ENCODE measurements around the gene PIAS1. TPM values are rescaled to one million over a fixed set of nuclear protein-coding genes. Genes with fewer than 3 reads are reported as not detected.

PIAS1 gene
- total and polyA plus RNA-seq, 2 donors (not counting 3 experiments of a cell fraction or from before 2014, with no cell fraction given): 23.7 to 24.2 TPM

- no peak for DNase-seq (ENCODE audit: low read depth, low spot score)
- ChIA-PET CTCF (interaction anchor here (1.2 kb wide), 1 partner anchor 52 kb away, joined by 3 read pairs; no protein-coding TSS in a partner anchor), POLR2A (no interaction called here)
- Histone ChIP-seq H3K4me3 (replicated peaks in 1 of 3; ENCODE audit: insufficient read depth in 1 of 3, low read depth in 1 of 3, low read length in 3 of 3) (no peak overlapping the region), H3K9ac (replicated peaks; ENCODE audit: extremely low read depth, insufficient read depth, low read length) (no peak overlapping the region), H2AFZ (ENCODE audit: low read depth, low read length) (no peak overlapping the region), H4K20me1 (replicated peaks; ENCODE audit: control insufficient read depth, extremely low read depth, insufficient read depth, low read length) (no peaks in the 10 kb centered on the region), H3K27ac (ENCODE audit: insufficient read depth, low read depth, low read length) (no peak overlapping the region), H3K4me1 (ENCODE audit: control insufficient read depth, extremely low read depth, insufficient read depth, low read length) (no peaks in the 10 kb centered on the region), H3K79me2 (ENCODE audit: control insufficient read depth, insufficient read depth, low read length) (peaks cover 2% of the 10 kb centered on the region), H3K27me3 (ENCODE audit: control insufficient read depth in 2 of 2, insufficient read depth in 2 of 2, low read length in 2 of 2) (no peaks in the 10 kb centered on the region), H3K4me2 (ENCODE audit: insufficient read depth, low read length) (no peak overlapping the region), H3K36me3 (ENCODE audit: control insufficient read depth in 2 of 2, extremely low read depth in 1 of 2, insufficient read depth in 2 of 2, low read length in 2 of 2) (no peaks in the 10 kb centered on the region), H3K9me1 (replicated peaks; ENCODE audit: control insufficient read depth, extremely low read depth, insufficient read depth, low read length) (no peaks in the 10 kb centered on the region), H3K9me3 (replicated peaks; ENCODE audit: control insufficient read depth, insufficient read depth, low read length) (no peaks in the 10 kb centered on the region)
- intact Hi-C loops (cut with micrococcal nuclease) (no loop called here), dilution Hi-C loops (cut with MboI; ENCODE audit: extremely low pct_ligation_motif_present, low sequenced_read_pairs) (no loop called here)
- no peak for TF ChIP-seq POLR2A (IDR thresholded peaks at IDR 0.05; ENCODE audit: low read depth, low read length)
- TF ChIP-seq CTCF (IDR thresholded peaks at IDR 0.05; ENCODE audit: extremely low read depth in 1 of 2, insufficient read depth in 1 of 2, low read depth in 1 of 2, low read length in 2 of 2): no peak
- TF ChIP-seq JUN (IDR thresholded peaks at IDR 0.05; ENCODE audit: borderline replicate concordance, insufficient read depth, insufficient read length, low read depth): no peak
- TF ChIP-seq, protein P1, sequence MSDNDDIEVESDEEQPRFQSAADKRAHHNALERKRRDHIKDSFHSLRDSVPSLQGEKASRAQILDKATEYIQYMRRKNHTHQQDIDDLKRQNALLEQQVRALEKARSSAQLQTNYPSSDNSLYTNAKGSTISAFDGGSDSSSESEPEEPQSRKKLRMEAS (IDR thresholded peaks at IDR 0.05; ENCODE audit: insufficient read depth, insufficient read length): no peak
- no peak for TF ChIP-seq FOS (IDR thresholded peaks at IDR 0.05; ENCODE audit: borderline replicate concordance, insufficient read depth, low read length)
- no TSS peak for BruUV-seq (replicated peaks)
- no peak for FAIRE-seq
Observed at GRCh38 chr15:68137096-68137495, 83.0 kb downstream of the PIAS1 start.

DNA sequence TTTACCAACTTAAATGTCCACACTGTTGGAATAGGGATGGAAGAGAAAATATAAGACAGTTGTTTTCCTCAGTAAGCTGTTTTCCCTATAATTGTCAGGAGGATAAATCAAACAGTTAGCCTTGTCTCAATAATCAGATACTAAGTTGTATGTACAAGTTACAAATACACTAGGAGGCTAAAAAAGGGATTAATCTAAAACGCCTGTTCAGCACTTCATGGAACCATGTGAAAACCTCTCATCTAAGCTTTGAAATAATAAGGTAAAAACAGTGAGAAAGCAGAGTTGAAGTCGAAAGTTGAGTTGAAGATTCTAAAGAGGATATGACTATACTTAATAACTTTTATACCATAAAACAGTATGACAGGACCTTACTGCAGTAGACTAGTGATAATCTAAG is 89.0 kb downstream of the PIAS1 start:
- CTCF ChIA-PET: interaction anchor here (0.8 to 1.5 kb wide), 2 partner anchors 11 to 14 kb away, joined by 3 to 5 read pairs; no protein-coding TSS in a partner anchor
- intact Hi-C loops (cut with micrococcal nuclease) (no loop called here), dilution Hi-C loops (cut with MboI; ENCODE audit: extremely low pct_ligation_motif_present, low sequenced_read_pairs) (no loop called here)
- Histone ChIP-seq H3K27ac (ENCODE audit: insufficient read depth, low read depth, low read length) (no peak overlapping the region), H3K36me3 (ENCODE audit: control insufficient read depth in 2 of 2, extremely low read depth in 1 of 2, insufficient read depth in 2 of 2, low read length in 2 of 2) (peaks cover 0 to 3% of the 10 kb centered on the region in 2 experiments), H4K20me1 (replicated peaks; ENCODE audit: control insufficient read depth, extremely low read depth, insufficient read depth, low read length) (peaks cover 2% of the 10 kb centered on the region), H3K9ac (replicated peaks; ENCODE audit: extremely low read depth, insufficient read depth, low read length) (no peak overlapping the region), H3K4me1 (ENCODE audit: control insufficient read depth, extremely low read depth, insufficient read depth, low read length) (no peaks in the 10 kb centered on the region), H2AFZ (ENCODE audit: low read depth, low read length) (no peak overlapping the region), H3K27me3 (ENCODE audit: control insufficient read depth in 2 of 2, insufficient read depth in 2 of 2, low read length in 2 of 2) (no peaks in the 10 kb centered on the region), H3K9me3 (replicated peaks; ENCODE audit: control insufficient read depth, insufficient read depth, low read length) (no peaks in the 10 kb centered on the region), H3K4me2 (ENCODE audit: insufficient read depth, low read length) (no peak overlapping the region), H3K9me1 (replicated peaks; ENCODE audit: control insufficient read depth, extremely low read depth, insufficient read depth, low read length) (no peaks in the 10 kb centered on the region), H3K79me2 (ENCODE audit: control insufficient read depth, insufficient read depth, low read length) (peaks cover under 1% of the 10 kb centered on the region), H3K4me3 (replicated peaks in 1 of 3; ENCODE audit: insufficient read depth in 1 of 3, low read depth in 1 of 3, low read length in 3 of 3) (no peak overlapping the region)
- BruUV-seq (replicated peaks): no TSS peak
- DNase-seq (ENCODE audit: low read depth, low spot score): no peak
- TF ChIP-seq POLR2AphosphoS5 (IDR thresholded peaks at IDR 0.05; ENCODE audit: insufficient read depth, low read depth, low read length): no peak
- TF ChIP-seq MYC (IDR thresholded peaks at IDR 0.05; ENCODE audit: low read depth, low read length): no peak
- POLR2A ChIA-PET: interaction anchor here (0.5 kb wide), 1 partner anchor 134 kb away, joined by 3 read pairs; no protein-coding TSS in a partner anchor
- no peak for FAIRE-seq

Measured in endothelial cell of umbilical vein (primary cell).